GM18517 (cell line): ENCODE data around the gene VAV3.

Experiments
- ATAC-seq: cut with Tn5 transposase; IDR thresholded peaks from one replicate; pipeline ENCODE4 v1.9.1; 2021; ENCODE audit warnings: mild to moderate bottlenecking, moderate library complexity; ENCODE audit not compliant: unreplicated experiment

Gene VAV3

GRCh38 chr1:107691540-107691939, 273.4 kb downstream of the VAV3 start:
- ATAC-seq, result no peak

- no peak for ATAC-seq
Observed at GRCh38 chr1:107690491-107690890, 274.5 kb downstream of the VAV3 start.

GRCh38 chr1:107689733-107690132, 275.2 kb downstream of the VAV3 start:
- no peak for ATAC-seq

GRCh38 chr1:107689159-107689558, 275.8 kb downstream of the VAV3 start:
- no peak for ATAC-seq

GRCh38 chr1:107687849-107688753, 276.9 kb downstream of the VAV3 start:
- no peak for ATAC-seq

- no peak for ATAC-seq
Observed at GRCh38 chr1:107683683-107684082, 281.3 kb downstream of the VAV3 start.

GRCh38 chr1:107683191-107683657, 281.8 kb downstream of the VAV3 start:
- ATAC-seq, result no peak

- no peak for ATAC-seq
Observed at GRCh38 chr1:107682467-107682866, 282.5 kb downstream of the VAV3 start.

- ATAC-seq, result no peak
Observed at GRCh38 chr1:107681001-107681479, 283.9 kb downstream of the VAV3 start.

GRCh38 chr1:107680579-107680985, 284.4 kb downstream of the VAV3 start:
- no peak for ATAC-seq

- ATAC-seq, result no peak
Observed at GRCh38 chr1:107679411-107679953, 285.5 kb downstream of the VAV3 start.

GRCh38 chr1:107678993-107679392, 286.0 kb downstream of the VAV3 start:
- no peak for ATAC-seq

GRCh38 chr1:107677697-107678096, 287.3 kb downstream of the VAV3 start:
- no peak for ATAC-seq

GRCh38 chr1:107674486-107674885, 290.5 kb downstream of the VAV3 start:
- ATAC-seq, result no peak

- no peak for ATAC-seq
Observed at GRCh38 chr1:107673006-107673405, 292.0 kb downstream of the VAV3 start.

- no peak for ATAC-seq
Observed at GRCh38 chr1:107670397-107671040, 294.5 kb downstream of the VAV3 start.

- ATAC-seq, result no peak
Observed at GRCh38 chr1:107669996-107670395, 295.0 kb downstream of the VAV3 start.

- no peak for ATAC-seq
Observed at GRCh38 chr1:107668762-107669161, 296.2 kb downstream of the VAV3 start.

- ATAC-seq, result no peak
Observed at GRCh38 chr1:107666493-107666892, 298.5 kb downstream of the VAV3 start.

GRCh38 chr1:107664982-107665925, 299.7 kb downstream of the VAV3 start:
- ATAC-seq, result no peak

GRCh38 chr1:107662971-107663370, 302.0 kb downstream of the VAV3 start:
- ATAC-seq, result no peak
